ENCODE measurements around the gene SURF1. TPM values are rescaled to one million over a fixed set of nuclear protein-coding genes. Genes with fewer than 3 reads are reported as not detected.

SURF1 gene
- total RNA-seq, 1 experiment from 2014 or later: 71.7 TPM

DNA sequence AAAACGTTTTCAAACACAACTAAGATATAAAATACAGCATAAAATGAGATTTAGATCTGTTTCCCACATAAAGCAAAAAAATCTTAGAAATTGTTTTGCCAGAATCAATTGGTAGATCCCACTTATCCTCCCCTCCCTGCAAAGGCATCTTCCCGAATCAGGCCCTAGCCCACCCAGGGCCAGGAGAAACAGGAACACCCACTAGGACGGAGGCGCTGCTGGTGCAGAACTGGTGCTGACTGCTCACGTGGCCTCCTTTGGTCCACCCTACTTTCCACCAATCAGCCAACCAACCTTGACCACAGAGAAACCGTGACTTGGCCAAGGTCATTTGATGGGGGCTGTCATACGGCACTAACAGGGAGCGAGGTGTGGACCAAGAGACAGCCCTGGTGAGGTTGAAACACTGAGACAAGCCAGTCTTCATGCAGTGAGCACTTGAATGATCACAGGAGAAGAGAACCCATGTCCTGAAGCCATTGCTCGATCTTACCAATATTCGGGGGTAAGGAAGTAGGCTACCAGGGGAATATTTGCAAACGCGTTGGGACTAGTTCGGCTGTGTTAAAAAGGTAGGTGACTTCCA, 5.3 kb upstream of the SURF1 start (continued):
- TF ChIP-seq, protein P1, sequence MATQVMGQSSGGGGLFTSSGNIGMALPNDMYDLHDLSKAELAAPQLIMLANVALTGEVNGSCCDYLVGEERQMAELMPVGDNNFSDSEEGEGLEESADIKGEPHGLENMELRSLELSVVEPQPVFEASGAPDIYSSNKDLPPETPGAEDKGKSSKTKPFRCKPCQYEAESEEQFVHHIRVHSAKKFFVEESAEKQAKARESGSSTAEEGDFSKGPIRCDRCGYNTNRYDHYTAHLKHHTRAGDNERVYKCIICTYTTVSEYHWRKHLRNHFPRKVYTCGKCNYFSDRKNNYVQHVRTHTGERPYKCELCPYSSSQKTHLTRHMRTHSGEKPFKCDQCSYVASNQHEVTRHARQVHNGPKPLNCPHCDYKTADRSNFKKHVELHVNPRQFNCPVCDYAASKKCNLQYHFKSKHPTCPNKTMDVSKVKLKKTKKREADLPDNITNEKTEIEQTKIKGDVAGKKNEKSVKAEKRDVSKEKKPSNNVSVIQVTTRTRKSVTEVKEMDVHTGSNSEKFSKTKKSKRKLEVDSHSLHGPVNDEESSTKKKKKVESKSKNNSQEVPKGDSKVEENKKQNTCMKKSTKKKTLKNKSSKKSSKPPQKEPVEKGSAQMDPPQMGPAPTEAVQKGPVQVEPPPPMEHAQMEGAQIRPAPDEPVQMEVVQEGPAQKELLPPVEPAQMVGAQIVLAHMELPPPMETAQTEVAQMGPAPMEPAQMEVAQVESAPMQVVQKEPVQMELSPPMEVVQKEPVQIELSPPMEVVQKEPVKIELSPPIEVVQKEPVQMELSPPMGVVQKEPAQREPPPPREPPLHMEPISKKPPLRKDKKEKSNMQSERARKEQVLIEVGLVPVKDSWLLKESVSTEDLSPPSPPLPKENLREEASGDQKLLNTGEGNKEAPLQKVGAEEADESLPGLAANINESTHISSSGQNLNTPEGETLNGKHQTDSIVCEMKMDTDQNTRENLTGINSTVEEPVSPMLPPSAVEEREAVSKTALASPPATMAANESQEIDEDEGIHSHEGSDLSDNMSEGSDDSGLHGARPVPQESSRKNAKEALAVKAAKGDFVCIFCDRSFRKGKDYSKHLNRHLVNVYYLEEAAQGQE (IDR thresholded peaks at IDR 0.05; ENCODE audit: low read depth): no peak
- TF ChIP-seq JUND (IDR thresholded peaks at IDR 0.05): no peak

DNA sequence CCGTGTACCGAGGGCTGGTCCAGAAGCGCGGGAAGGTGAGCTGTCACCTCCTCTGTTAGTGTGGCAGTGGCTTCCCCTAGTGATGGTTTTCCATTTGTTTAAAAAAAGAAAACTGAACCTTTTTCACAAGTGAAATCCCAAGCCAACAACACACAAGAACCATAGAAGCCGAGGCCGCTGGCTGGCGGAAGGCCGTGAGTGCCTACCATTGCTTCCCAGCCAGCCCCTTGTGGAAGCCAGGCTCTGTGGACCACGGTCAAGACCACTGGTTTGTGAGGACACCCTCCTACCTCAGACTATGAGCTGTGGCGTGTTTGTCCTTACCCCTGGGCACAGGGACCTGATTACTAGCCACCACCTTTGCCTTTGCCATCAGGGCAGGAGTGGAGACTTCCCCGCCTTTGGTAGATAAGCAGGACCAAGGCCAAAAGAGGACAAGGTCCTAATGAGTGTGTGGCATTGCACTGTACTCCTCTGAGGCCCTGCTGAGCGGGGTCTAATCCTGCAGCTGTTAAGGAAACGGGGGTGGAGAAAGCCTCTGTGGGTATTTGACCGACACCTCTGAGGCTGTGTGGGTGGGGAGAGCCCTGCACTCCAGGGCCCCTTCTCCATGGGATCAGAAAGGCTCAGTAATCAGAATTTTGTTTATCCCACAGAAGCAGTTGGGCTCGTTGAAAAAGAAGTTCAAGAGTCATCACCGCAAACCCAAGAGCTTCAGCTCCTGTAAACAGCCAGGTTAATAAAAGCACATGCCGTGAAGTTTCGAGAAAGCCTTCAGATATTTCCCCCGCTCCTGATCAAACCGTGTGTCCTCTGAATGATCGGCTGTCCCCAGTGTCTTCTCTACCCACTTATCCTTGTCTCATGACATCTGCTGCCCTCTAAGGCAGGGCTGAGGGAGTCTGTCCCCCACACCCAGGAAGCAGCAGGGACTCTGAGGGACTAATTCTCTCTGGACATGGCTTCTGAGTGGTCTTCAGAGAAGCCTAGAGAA, 4.4 kb upstream of the SURF1 start:
- H3K4me1 ChIP-seq (ENCODE audit: control insufficient read depth in 1 of 2, insufficient read depth in 2 of 2, low read length in 2 of 2): peaks cover 7 to 9% of the 10 kb centered on the region in 2 experiments; a peak in 3 of 4 replicates
- no peak overlapping the region for H3K9ac ChIP-seq (ENCODE audit: low read length)
- H3K9me2 ChIP-seq (ENCODE audit: insufficient read depth): no peaks in the 10 kb centered on the region
- BruUV-seq (replicated peaks): no TSS peak
- peak overlapping the region; percentile 26; the same call in 1 of the 2 replicates for H3K27ac ChIP-seq (ENCODE audit: low read depth, low read length)
- RAD21 ChIA-PET (ENCODE audit: low non-redundant PET in 1 of 2, low total read pairs in 2 of 2, uncharacterized antibody in 2 of 2, unreplicated experiment in 2 of 2): no interaction called here
- H3K27me3 ChIP-seq (ENCODE audit: insufficient read depth, low read length): no peaks in the 10 kb centered on the region
- no peaks in the 10 kb centered on the region for H4K20me1 ChIP-seq (ENCODE audit: insufficient read depth)
- H3K9me3 ChIP-seq (ENCODE audit: control insufficient read depth in 1 of 2, insufficient read depth in 1 of 2, low read depth in 1 of 2, low read length in 2 of 2): no peaks in the 10 kb centered on the region
- CTCF ChIA-PET: interaction anchor here (1.1 kb wide), 1 partner anchor 99 kb away, joined by 3 read pairs; the partner anchor contains the start of gene CACFD1
- intact Hi-C loops (cut with micrococcal nuclease): no loop called here
- POLR2A ChIA-PET: no interaction called here
- H3K79me2 ChIP-seq (ENCODE audit: insufficient read depth, low read length): peaks cover 46% of the 10 kb centered on the region
- no peak overlapping the region for H3K4me2 ChIP-seq (ENCODE audit: low read length)
- DNase-seq (ENCODE audit: low read depth, low spot score) (no peak), ATAC-seq (no peak)
- H3K4me3 ChIP-seq (replicated peaks in 1 of 2; ENCODE audit: low read depth in 1 of 2, low read length in 2 of 2): no peak overlapping the region
- H2AFZ ChIP-seq (ENCODE audit: low read depth, low read length, poor library complexity, severe bottlenecking): no peak overlapping the region
- H3K36me3 ChIP-seq (ENCODE audit: control insufficient read depth in 1 of 2, insufficient read depth in 2 of 2, low read length in 2 of 2): peaks cover 28 to 42% of the 10 kb centered on the region in 2 experiments; a peak in 3 of 4 replicates
- TF ChIP-seq SP1 (IDR thresholded peaks at IDR 0.05; ENCODE audit: low read depth) (no peak), ELF1 (IDR thresholded peaks at IDR 0.05; ENCODE audit: borderline replicate concordance, low read depth) (no peak), RAD21 (IDR thresholded peaks at IDR 0.05; ENCODE audit: low read depth) (no peak), YY1 (IDR thresholded peaks at IDR 0.05; ENCODE audit: extremely low read depth, insufficient replicate concordance, low read depth, low read length) (no peak), POLR2AphosphoS5 (IDR thresholded peaks at IDR 0.05; ENCODE audit: low read depth, low read length) (no peak), CEBPB (IDR thresholded peaks at IDR 0.05; ENCODE audit: low read depth) (no peak), EGR1 (IDR thresholded peaks at IDR 0.05; ENCODE audit: low read depth) (no peak), ZNF274 (IDR thresholded peaks at IDR 0.05; ENCODE audit: low read depth, low read length) (no peak)
- TF ChIP-seq, protein P2, sequence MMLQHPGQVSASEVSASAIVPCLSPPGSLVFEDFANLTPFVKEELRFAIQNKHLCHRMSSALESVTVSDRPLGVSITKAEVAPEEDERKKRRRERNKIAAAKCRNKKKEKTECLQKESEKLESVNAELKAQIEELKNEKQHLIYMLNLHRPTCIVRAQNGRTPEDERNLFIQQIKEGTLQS (IDR thresholded peaks at IDR 0.05): no peak
- TF ChIP-seq, protein P3, sequence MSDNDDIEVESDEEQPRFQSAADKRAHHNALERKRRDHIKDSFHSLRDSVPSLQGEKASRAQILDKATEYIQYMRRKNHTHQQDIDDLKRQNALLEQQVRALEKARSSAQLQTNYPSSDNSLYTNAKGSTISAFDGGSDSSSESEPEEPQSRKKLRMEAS (IDR thresholded peaks at IDR 0.05): no peak
- TF ChIP-seq, protein P4, sequence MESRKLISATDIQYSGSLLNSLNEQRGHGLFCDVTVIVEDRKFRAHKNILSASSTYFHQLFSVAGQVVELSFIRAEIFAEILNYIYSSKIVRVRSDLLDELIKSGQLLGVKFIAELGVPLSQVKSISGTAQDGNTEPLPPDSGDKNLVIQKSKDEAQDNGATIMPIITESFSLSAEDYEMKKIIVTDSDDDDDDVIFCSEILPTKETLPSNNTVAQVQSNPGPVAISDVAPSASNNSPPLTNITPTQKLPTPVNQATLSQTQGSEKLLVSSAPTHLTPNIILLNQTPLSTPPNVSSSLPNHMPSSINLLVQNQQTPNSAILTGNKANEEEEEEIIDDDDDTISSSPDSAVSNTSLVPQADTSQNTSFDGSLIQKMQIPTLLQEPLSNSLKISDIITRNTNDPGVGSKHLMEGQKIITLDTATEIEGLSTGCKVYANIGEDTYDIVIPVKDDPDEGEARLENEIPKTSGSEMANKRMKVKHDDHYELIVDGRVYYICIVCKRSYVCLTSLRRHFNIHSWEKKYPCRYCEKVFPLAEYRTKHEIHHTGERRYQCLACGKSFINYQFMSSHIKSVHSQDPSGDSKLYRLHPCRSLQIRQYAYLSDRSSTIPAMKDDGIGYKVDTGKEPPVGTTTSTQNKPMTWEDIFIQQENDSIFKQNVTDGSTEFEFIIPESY (IDR thresholded peaks at IDR 0.05; ENCODE audit: extremely low read depth, insufficient replicate concordance, low read length): no peak
- TF ChIP-seq, protein P5, sequence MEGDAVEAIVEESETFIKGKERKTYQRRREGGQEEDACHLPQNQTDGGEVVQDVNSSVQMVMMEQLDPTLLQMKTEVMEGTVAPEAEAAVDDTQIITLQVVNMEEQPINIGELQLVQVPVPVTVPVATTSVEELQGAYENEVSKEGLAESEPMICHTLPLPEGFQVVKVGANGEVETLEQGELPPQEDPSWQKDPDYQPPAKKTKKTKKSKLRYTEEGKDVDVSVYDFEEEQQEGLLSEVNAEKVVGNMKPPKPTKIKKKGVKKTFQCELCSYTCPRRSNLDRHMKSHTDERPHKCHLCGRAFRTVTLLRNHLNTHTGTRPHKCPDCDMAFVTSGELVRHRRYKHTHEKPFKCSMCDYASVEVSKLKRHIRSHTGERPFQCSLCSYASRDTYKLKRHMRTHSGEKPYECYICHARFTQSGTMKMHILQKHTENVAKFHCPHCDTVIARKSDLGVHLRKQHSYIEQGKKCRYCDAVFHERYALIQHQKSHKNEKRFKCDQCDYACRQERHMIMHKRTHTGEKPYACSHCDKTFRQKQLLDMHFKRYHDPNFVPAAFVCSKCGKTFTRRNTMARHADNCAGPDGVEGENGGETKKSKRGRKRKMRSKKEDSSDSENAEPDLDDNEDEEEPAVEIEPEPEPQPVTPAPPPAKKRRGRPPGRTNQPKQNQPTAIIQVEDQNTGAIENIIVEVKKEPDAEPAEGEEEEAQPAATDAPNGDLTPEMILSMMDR (IDR thresholded peaks at IDR 0.05 in 2 of 3, conservative IDR thresholded peaks at IDR 0.05 in 1 of 3; ENCODE audit: borderline replicate concordance in 1 of 3, insufficient read depth in 1 of 3, low read depth in 2 of 3, low read length in 2 of 3): no peak

All from HCT116 (cell line).